ENCODE data around the gene TMEM243. TPM values are rescaled to one million over a fixed set of nuclear protein-coding genes. Genes with fewer than 3 reads are reported as not detected.

The TMEM243 gene
- total and polyA plus RNA-seq, 2 experiments from 2014 or later = 52.7 to 76.9 TPM

DNA sequence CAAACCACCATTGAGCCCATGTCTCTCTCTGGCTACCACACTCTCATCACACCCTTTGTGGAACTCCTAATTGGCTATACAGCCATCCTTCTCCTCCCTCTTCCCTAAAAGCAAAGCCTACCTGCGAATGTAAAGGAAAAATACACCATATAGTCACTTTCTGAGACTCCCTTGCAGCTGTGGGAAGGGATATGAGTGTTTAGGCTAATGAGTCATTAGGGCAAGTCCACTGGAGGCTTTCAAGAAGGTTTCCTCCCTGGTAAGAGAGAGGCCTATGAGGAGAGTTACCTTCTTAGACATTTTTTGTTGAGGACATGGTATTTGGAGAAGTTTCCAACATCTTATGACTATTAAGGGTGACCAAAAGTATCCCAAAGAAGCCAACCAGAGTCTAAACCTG lies 4.1 kb upstream of the TMEM243 start:
- no peaks in the 10 kb centered on the region for H4K20me1 ChIP-seq (ENCODE audit: insufficient read depth)
- no peak overlapping the region for H3K27ac ChIP-seq
- H2AFZ ChIP-seq = no peak overlapping the region
- H3K9me3 ChIP-seq (ENCODE audit: low read depth) = no peaks in the 10 kb centered on the region
- in situ Hi-C loops (cut with MboI) = no loop called here
- DNase-seq = peak; percentile 52
- TF ChIP-seq EZH2phosphoT487 (IDR thresholded peaks at IDR 0.05; ENCODE audit: insufficient read depth, low read depth) = no peak
- TF ChIP-seq EZH2 (IDR thresholded peaks at IDR 0.05; ENCODE audit: insufficient read depth, poor library complexity, severe bottlenecking) = no peak
- H3K4me1 ChIP-seq (ENCODE audit: insufficient read depth) = peaks cover 6% of the 10 kb centered on the region; the same call in 1 of the 2 replicates
- H3K4me2 ChIP-seq (ENCODE audit: unreplicated experiment) = no peak overlapping the region
- H3F3A ChIP-seq (ENCODE audit: insufficient read depth) = no peaks in the 10 kb centered on the region
- H3K4me3 ChIP-seq = no peak overlapping the region
- H3K36me3 ChIP-seq (ENCODE audit: low read depth) = no peaks in the 10 kb centered on the region
- no peak overlapping the region for H3K9ac ChIP-seq
- no peaks in the 10 kb centered on the region for H3K9me2 ChIP-seq (ENCODE audit: insufficient read depth)
- WGBS, 2 experiments (ENCODE audit: low coverage in 1 of 2, low lambda C conversion rate in 2 of 2, missing lambda C conversion rate in 2 of 2) = 88 to 100% methylated on average over 1 of the region's 1 CpG
- no peaks in the 10 kb centered on the region for H3K27me3 ChIP-seq (replicated peaks; ENCODE audit: insufficient read depth)
- peaks cover 21% of the 10 kb centered on the region for H3K79me2 ChIP-seq (ENCODE audit: insufficient read depth)

DNA sequence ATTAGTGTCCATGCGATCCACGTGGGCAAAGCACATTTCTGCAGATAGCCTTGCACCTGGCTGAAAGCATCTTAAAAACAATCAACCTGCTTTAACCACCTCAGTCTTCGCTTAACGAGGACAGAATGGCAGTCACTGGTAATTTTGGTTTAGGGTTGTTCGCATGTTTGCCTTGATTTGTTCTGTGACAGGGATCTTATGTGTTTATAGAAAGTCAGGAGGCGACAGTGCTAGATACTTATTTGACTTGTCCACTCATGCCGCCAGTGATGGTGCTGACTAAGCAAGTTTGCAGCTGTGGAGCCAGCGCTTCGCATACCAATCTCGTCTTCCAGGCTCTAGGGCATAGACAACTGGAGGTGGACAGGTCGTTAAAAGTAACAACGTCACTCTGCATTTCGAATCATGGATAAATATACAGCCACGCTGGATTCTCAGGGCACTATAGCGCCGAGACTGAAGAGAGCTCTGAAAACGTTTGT lies 1.2 kb upstream of the TMEM243 start:
- no peaks in the 10 kb centered on the region for H3K27me3 ChIP-seq (replicated peaks; ENCODE audit: insufficient read depth)
- peaks cover 22% of the 10 kb centered on the region for H3K4me1 ChIP-seq (ENCODE audit: insufficient read depth)
- H3K4me2 ChIP-seq (ENCODE audit: unreplicated experiment) = peak overlapping the region; percentile 94
- H3K9me2 ChIP-seq (ENCODE audit: insufficient read depth) = no peaks in the 10 kb centered on the region
- H3K27ac ChIP-seq = peak overlapping the region; percentile 91
- in situ Hi-C loops (cut with MboI) = no loop called here
- peaks cover 13% of the 10 kb centered on the region; the same call in 1 of the 2 replicates for H3F3A ChIP-seq (ENCODE audit: insufficient read depth)
- no peaks in the 10 kb centered on the region for H4K20me1 ChIP-seq (ENCODE audit: insufficient read depth)
- H2AFZ ChIP-seq = peak overlapping the region; percentile 89
- peak overlapping the region; percentile 99 for H3K4me3 ChIP-seq
- peak; percentile 72 for DNase-seq
- H3K9me3 ChIP-seq (ENCODE audit: low read depth) = no peaks in the 10 kb centered on the region
- TF ChIP-seq EZH2phosphoT487 (IDR thresholded peaks at IDR 0.05; ENCODE audit: insufficient read depth, low read depth) = no peak
- no peak for TF ChIP-seq EZH2 (IDR thresholded peaks at IDR 0.05; ENCODE audit: insufficient read depth, poor library complexity, severe bottlenecking)
- H3K79me2 ChIP-seq (ENCODE audit: insufficient read depth) = peaks cover 50% of the 10 kb centered on the region
- WGBS, 2 experiments (ENCODE audit: low coverage in 1 of 2, low lambda C conversion rate in 2 of 2, missing lambda C conversion rate in 2 of 2) = 5 to 6% methylated on average over 17 of the region's 17 CpGs
- no peaks in the 10 kb centered on the region for H3K36me3 ChIP-seq (ENCODE audit: low read depth)
- H3K9ac ChIP-seq = peak overlapping the region; percentile 99

DNA sequence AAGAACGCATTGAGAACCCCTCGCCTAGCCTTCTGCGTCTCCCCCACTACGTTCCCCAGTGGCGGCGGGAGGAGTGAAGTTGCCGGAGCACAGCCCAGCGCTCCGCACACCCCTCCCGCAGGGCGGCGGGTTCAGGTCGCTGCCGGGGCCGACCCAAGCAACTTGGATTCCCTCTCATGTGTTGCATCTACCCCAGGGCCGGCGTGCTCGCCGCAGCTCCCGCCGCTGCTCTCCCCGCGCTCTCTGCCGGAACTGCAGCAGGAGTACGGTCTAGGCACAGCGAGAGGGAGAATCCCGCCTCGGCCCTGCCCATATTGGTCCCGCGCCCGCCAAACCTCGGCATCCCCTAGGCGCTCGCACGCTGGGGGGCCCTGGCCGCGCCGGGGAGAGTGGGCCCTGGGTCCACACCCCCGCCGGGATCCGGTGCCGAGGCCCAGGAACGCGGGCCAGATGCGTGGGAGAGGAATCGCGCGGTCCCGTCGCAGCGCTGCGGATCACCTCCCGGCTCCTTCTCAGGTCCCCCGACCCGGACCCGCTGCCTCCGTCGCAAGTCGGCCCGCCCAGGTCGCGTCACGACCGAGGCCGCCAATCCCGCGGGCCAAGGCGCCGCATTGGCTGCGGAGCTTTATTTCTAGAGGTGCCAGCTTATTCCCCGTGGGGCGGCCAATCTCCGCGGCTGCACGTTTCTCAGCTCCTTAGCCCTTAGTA lies 648 bp upstream of the TMEM243 start:
- in situ Hi-C loops (cut with MboI) = no loop called here
- Histone ChIP-seq H3K27me3 (replicated peaks; ENCODE audit: insufficient read depth) (no peaks in the 10 kb centered on the region), H3K27ac (peak overlapping the region; percentile 91), H4K20me1 (ENCODE audit: insufficient read depth) (no peaks in the 10 kb centered on the region), H2AFZ (peak overlapping the region; percentile 89), H3K9me3 (ENCODE audit: low read depth) (no peaks in the 10 kb centered on the region), H3K9me2 (ENCODE audit: insufficient read depth) (no peaks in the 10 kb centered on the region), H3K4me2 (ENCODE audit: unreplicated experiment) (peak overlapping the region; percentile 94), H3K36me3 (ENCODE audit: low read depth) (no peaks in the 10 kb centered on the region), H3F3A (ENCODE audit: insufficient read depth) (peaks cover 13% of the 10 kb centered on the region; the same call in 1 of the 2 replicates), H3K4me1 (ENCODE audit: insufficient read depth) (peaks cover 22% of the 10 kb centered on the region), H3K4me3 (peak overlapping the region; percentile 99), H3K79me2 (ENCODE audit: insufficient read depth) (peaks cover 56% of the 10 kb centered on the region), H3K9ac (peak overlapping the region; percentile 99)
- WGBS, 2 experiments (ENCODE audit: low coverage in 1 of 2, low lambda C conversion rate in 2 of 2, missing lambda C conversion rate in 2 of 2) = 0 to 1% methylated on average over 73 to 74 of the region's 75 CpGs
- peak; percentile 93 for DNase-seq
- TF ChIP-seq EZH2 (IDR thresholded peaks at IDR 0.05; ENCODE audit: insufficient read depth, poor library complexity, severe bottlenecking) = no peak
- TF ChIP-seq EZH2phosphoT487 (IDR thresholded peaks at IDR 0.05; ENCODE audit: insufficient read depth, low read depth) = no peak

DNA sequence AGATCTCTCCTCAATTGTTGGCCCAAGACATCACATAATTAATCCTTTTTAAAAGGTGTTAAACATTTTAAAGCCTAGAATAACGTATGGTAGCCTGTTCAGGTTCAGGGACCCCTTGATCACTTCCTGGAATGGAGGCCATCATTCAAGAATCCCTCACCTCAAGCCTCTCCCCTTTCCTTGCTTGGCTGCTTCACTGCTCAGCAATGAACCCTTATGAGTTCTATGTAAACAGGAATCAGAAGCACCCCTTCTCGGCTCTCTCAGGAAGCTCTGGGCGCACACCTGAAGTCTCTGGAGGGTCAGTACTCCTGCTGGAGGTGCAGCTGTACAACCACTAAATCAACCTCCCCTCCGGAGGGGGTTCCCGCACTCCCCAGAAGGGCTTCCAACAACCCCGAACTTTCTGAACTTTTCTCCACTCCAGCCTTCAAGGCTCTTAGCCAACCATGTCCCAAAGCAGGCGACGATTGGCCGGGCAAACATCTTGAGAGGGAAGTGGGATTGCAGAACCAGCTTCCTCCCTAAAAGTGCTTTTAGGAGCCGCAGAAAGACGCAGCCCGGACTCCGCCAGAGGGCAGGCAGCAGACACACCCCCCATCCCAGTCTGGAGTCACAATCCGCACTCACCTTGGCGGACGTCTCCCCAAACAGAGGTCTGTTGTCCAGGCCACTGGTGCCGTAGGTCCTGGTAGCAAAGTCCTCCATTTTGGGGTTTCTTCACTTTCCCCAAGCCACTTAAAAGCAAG lies 562 bp downstream of the TMEM243 start:
- peak overlapping the region; percentile 94 for H3K4me2 ChIP-seq (ENCODE audit: unreplicated experiment)
- in situ Hi-C loops (cut with MboI) = no loop called here
- H3K27me3 ChIP-seq (replicated peaks; ENCODE audit: insufficient read depth) = no peaks in the 10 kb centered on the region
- H3K9ac ChIP-seq = peak overlapping the region; percentile 99
- no peaks in the 10 kb centered on the region for H3K9me2 ChIP-seq (ENCODE audit: insufficient read depth)
- H2AFZ ChIP-seq = peak overlapping the region; percentile 89
- no peaks in the 10 kb centered on the region for H4K20me1 ChIP-seq (ENCODE audit: insufficient read depth)
- no peak for TF ChIP-seq EZH2 (IDR thresholded peaks at IDR 0.05; ENCODE audit: insufficient read depth, poor library complexity, severe bottlenecking)
- TF ChIP-seq EZH2phosphoT487 (IDR thresholded peaks at IDR 0.05; ENCODE audit: insufficient read depth, low read depth) = no peak
- H3K9me3 ChIP-seq (ENCODE audit: low read depth) = no peaks in the 10 kb centered on the region
- H3K4me1 ChIP-seq (ENCODE audit: insufficient read depth) = peaks cover 30% of the 10 kb centered on the region
- peaks cover 68% of the 10 kb centered on the region for H3K79me2 ChIP-seq (ENCODE audit: insufficient read depth)
- H3K27ac ChIP-seq = peak overlapping the region; percentile 91
- H3F3A ChIP-seq (ENCODE audit: insufficient read depth) = peaks cover 13% of the 10 kb centered on the region; the same call in 1 of the 2 replicates
- H3K4me3 ChIP-seq = peak overlapping the region; percentile 99
- DNase-seq = peak; percentile 78
- 0 to 2% methylated on average over 17 of the region's 17 CpGs for WGBS, 2 experiments (ENCODE audit: low coverage in 1 of 2, low lambda C conversion rate in 2 of 2, missing lambda C conversion rate in 2 of 2)
- H3K36me3 ChIP-seq (ENCODE audit: low read depth) = no peaks in the 10 kb centered on the region
